Middle frontal gyrus (tissue), 1 donor: ENCODE measurements around the gene GNB5.
A peak's percentile ranks its signal among the peaks of the same experiment; 100 is the strongest.

Experiments
- DNase-seq: peaks from one replicate; pipeline ENCODE4 v3.0.0-alpha.2; 2015; ENCODE audit warnings: low spot score; ENCODE audit errors: extremely low spot score

Gene GNB5

DNA sequence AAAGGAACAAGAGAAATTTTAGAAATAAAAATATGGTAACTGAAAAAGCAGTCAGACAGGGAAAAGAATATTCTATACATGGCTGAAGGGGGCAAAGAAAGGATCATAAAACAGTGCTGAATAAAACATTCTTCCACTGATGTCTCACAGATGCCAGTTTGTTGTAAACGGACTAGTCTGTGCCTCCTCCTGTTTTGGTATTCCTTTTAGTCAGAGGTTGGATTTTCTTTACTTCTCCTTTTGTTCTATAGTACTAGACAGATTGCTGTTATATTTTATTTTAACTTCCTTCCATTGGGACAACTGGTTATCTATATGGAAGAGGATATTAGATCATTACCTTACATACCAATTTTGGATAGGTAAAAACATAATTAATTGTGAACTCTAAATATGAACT is 16.0 kb upstream of the GNB5 start:
- no peak for DNase-seq

GRCh38 chr15:52206446-52206845 is 15.3 kb upstream of the GNB5 start:
- no peak for DNase-seq

DNA sequence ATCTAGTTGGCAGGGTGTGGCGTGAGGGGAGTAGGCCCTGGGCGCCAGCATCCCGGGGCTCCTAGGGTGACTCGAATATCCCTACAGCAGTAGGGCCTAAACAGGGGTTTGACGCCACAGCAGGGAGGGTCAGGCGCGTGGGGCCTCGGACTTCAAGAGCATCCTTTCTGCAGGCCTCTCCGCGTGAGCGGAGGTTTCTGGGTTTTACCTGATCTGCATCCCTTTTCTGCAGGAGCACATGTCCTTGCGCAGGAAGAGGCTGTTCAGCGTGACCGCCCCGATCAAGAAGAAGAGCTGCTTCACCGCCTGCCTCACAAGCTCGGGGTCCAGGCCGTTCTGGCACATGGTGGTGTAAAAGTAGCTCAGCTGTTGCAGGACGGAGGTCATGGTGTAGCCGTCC is 13.5 kb upstream of the GNB5 start:
- DNase-seq, result no peak

- DNase-seq, result no peak
These were observed 9.7 kb upstream of the GNB5 start for GRCh38 chr15:52200831-52201365.

DNA sequence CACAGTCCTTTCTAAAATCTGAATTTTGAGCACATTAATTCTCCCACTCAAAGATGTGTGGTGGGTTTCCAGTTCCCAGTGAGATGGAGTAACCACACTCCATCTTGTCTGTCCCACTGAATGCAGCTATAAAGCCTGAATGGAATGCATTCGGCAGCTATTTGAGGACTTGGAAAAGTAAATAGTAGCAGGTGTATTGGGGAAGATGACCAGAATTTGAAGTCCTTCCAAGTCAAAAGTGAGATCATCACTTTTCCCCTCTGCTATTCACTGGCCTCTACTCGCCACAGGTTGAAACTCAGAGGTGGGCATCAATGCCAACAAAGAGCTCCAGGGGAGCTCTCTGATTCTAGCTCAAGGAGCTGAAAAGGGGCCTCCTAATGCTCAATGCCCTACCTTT is 8.1 kb upstream of the GNB5 start:
- DNase-seq, result no peak

GRCh38 chr15:52196891-52197290 is 5.7 kb upstream of the GNB5 start:
- no peak for DNase-seq

- no peak for DNase-seq
These were observed 2.6 kb upstream of the GNB5 start for GRCh38 chr15:52193791-52194190.

GRCh38 chr15:52193321-52193720 is 2.1 kb upstream of the GNB5 start:
- no peak for DNase-seq

DNA sequence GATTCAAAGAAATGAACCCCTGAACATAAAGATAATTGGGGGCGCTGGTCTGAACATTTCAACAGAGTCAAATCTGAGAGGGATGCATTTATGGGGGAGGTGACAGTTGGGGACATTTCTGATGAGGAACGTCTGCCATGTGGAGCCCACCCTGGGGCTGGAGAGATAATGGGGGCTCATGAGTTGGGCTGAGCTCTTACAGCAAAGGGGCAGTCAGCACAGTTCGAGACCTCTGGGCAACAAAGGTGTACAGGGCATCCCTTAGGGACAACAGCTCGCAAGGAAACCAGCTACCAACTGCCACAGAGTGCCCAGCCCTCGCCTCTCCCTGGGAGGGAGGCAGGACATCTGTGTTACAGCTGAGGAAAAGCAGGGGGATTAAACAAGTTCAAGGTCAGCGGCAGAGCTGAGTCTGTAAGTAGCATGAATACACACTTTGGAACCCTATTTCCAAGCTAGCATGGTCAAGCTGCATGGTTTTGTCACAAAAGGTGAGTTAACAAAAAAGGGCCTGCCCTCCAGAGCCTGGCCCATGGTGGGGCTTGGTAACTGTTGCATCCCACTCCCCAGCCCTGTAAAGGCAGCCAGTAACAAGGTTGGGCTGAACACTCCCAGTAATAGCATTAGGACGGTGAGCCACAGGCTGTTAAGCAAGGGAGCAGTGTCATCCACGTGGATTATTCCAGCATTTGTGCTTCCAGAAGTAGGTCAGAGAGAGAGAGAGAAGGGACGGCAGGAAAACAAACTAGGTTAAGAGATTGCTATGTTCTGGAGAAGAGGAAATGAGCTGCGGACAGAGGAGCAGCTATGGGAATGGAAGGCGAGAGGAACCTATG is 4.3 kb downstream of the GNB5 start:
- DNase-seq, result no peak

- DNase-seq, result no peak
These were observed 6.0 kb downstream of the GNB5 start for GRCh38 chr15:52185151-52185561.

DNA sequence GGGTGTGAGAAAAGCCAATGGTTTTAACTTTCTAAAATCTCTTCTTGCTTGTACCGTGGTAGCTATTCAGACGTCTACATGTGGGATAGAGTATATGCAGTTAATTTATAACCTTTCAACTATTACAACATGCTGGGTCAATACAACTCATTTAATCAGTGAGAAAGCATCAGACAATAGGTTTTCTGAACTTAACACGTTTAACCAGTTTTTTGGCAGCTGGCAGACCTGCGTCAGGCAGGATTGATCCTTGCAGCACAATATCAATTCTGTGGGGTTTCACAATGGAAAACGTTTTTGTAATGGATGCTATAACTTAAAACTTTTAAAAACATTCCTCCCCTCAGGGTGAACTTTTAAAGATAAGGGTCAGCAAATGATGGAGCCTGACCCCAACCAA is 6.5 kb downstream of the GNB5 start:
- no peak for DNase-seq

DNA sequence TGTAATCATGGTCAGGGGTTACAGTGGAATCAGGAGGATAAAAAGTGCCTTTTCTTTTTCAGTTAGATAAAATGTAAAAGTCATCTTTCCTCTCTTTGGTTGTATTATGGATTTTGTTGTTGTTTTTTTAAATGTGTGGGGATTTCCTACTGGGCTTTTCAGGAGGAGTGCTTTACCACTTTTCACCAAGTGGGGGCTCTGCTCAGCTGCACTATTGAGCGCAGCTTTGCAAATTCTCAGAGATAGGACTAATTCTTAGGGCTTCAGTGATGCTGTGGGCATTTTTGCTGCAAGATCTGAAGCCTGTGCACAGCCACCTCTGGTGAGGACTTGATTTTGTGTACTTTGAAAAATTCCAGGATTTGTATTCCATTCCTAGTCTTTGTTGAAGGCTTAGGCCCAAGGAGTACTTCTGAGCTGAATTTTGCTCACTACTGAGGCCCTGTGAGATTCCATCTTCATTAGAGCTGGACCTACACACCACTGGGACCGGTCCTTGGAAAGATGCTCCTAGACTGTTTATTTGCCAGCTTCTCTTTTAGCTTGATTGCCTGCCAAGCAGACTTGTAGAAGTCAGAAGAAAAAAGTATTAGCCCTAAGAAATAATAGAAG is 7.5 kb downstream of the GNB5 start:
- DNase-seq, result no peak

DNA sequence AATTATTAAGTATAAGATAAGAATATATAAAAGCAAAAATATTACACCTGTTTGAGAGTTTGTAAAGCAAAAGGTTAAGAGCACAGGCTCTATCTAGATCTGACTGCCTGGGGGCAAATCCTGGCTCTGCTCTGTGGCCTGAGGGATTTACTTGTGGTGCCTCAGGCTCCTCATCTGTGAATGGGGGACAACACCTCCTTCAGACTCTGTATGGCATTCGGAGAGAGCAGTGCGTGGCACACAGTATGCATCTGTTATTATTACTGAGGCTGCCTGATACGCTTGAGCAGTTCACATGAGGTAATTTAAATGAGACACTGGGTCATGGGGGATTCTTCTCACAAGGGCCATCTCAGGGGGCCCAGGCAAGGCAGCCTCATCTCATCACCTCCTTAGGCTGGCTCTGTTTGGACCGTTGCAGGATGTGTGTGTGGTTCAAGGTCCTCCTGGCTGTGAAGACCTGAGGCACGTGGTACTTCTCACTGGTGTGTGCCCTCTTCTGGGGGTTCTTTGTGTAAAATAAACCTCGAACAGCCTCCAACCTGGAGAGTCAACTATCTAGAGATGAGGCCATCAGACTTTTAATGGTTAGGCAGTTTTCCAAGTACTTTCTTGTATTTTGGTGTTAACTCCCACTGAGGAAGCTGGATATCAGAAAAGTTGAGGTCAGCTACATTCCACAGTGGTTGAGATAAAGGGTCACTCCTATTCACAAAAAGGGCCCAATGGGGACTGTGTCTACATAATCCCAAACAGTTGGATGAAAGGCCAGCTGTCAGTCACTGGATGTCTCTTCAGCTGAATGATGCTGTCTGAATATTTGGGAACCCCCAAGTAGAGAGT is 9.0 kb downstream of the GNB5 start:
- DNase-seq, result no peak

- no peak for DNase-seq
These were observed 10.2 kb downstream of the GNB5 start for GRCh38 chr15:52180851-52181450.

DNA sequence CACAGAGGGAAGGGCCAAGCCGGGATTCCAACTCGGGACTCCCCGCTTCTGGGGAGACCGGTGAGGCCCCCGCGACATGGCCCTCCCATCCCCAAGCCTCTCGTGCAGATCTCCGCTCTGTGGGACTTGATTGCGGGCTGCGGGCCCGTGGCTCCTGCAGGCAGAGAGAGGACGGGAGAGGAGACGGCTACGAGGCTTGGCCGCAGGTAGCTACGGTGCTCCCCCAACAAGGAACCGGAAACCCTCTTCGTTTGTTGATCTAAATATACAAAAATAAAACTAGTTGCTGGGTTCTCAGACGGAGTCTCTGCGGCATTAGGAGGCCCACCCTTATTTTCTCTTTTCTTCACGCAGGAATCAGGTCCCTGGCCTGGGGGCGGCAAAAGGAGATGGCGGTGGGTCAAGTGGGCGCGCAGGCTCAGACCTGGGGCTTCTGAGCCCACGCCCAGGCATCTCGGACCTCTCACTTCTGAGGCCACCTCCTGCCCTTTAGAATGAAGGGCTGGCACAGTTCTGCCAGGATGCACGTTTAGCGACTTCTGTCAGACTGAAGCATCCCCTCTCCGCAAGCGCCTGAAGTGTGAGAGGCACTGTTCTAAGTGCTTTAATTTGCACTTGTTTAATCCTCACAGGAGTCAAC is 10.9 kb downstream of the GNB5 start:
- DNase-seq, result no peak

- DNase-seq, result peak; percentile 69
These were observed 11.7 kb downstream of the GNB5 start for GRCh38 chr15:52179278-52180195.

GRCh38 chr15:52178765-52179164 is 12.4 kb downstream of the GNB5 start:
- no peak for DNase-seq

DNA sequence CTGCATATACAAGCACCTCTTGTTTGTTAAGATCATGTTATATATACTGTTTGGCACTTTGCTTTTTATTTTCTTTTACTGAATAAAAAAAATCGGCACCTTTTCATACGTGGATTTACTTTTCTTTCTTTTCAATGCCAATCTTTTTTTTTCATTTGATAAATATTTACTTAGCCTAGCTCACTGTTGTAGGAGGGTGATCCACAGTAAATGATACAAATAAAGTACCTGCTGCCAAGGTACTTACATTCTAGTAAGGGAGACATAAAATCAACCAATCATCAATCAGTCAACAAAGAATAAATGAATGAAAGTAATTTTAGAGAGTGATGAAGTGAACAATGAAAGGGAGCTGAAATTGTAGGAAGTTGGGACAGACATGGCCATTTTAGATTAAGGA is 18.3 kb downstream of the GNB5 start:
- no peak for DNase-seq

- no peak for DNase-seq
These were observed 19.4 kb downstream of the GNB5 start for GRCh38 chr15:52171807-52172206.

DNA sequence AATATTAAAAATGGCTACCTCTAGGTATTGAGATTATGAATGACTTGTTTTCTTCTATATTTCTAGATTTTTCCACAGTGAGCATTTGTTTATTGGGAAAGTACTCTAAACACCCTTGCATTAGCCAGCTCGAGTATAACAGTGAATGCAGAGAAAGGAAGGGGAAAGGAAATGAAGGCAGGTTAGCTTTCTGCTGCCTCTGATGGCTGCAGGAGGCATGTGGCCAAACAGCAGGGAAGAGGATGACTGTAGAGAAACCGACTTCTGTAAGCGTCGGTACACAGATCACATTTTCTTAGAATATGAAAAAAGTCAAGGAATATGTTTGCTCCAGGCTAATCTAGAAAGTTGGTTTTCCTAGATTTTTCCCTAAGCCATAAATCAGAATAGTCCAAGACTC is 19.8 kb downstream of the GNB5 start:
- DNase-seq, result no peak
